ENCODE data around the gene SH3RF2.

GRCh38 chr5:145906401-145906800 lies 30.0 kb upstream of the SH3RF2 start:
- no peak for TF ChIP-seq CTCF (IDR thresholded peaks at IDR 0.05)
- no peak for TF ChIP-seq POLR2AphosphoS5 (IDR thresholded peaks at IDR 0.05)
- no peak for TF ChIP-seq EP300 (IDR thresholded peaks at IDR 0.05; ENCODE audit: low read depth)
- no peak for TF ChIP-seq POLR2A (IDR thresholded peaks at IDR 0.05)
